Suprapubic skin (tissue), 3 donors: Measurements from ENCODE around the gene CEMIP2.

ENCODE experiments used
- EP300 ChIP-seq: sonication (generic); formaldehyde crosslinking; IDR thresholded peaks from one replicate; pipeline ENCODE4 v1.6.1; 2017; ENCODE audit warnings: antibody characterized with exemption
- TF ChIP-seq, protein P1 (sequence below), 2 donors: fragments of 200-600 bp in 1 of 2; fragments of 450-650 bp in 1 of 2; sonication (generic) in 1 of 2; IDR thresholded peaks; one replicate each; pipeline ENCODE4 v1.5.1; 2016 to 2019; ENCODE audit warnings: antibody characterized with exemption in 2 of 2, mild to moderate bottlenecking in 1 of 2, moderate library complexity in 1 of 2

DNA sequence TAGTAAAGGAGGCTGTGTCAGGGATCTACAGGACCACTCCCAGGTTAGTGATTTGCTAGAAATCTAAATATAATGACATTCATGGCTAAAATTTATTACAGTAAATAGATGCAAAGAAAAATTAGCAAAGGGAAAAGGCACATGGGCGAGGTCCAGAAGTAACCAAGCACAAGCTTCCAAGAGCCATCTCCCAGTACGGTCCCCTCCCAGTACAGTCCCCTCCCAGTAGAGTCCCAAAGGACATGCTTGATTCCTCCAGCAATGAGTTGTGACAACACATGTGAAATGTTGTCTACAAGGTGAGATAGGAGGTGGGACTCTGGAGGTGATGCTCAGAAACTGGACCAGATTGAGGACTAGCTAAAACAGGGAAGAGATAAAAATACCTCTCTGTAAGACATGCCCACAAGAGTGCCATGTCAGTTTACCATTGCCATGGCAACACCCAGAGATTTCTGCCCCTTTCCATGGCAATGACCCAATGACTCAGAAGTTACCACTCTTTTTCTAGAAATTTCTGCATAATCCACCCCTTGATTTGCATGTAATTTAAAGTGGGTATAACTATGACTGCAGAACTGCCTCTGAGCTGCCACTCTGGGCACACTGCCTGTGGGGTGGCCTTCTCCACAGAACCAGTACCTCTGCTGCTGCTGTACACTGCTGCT is 27.9 kb upstream of the CEMIP2 start:
- TF ChIP-seq, protein P1, sequence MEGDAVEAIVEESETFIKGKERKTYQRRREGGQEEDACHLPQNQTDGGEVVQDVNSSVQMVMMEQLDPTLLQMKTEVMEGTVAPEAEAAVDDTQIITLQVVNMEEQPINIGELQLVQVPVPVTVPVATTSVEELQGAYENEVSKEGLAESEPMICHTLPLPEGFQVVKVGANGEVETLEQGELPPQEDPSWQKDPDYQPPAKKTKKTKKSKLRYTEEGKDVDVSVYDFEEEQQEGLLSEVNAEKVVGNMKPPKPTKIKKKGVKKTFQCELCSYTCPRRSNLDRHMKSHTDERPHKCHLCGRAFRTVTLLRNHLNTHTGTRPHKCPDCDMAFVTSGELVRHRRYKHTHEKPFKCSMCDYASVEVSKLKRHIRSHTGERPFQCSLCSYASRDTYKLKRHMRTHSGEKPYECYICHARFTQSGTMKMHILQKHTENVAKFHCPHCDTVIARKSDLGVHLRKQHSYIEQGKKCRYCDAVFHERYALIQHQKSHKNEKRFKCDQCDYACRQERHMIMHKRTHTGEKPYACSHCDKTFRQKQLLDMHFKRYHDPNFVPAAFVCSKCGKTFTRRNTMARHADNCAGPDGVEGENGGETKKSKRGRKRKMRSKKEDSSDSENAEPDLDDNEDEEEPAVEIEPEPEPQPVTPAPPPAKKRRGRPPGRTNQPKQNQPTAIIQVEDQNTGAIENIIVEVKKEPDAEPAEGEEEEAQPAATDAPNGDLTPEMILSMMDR (IDR thresholded peaks at IDR 0.05), result no peak
- no peak for TF ChIP-seq EP300
